Measurements from ENCODE around the gene HEPH. TPM values are rescaled to one million over a fixed set of nuclear protein-coding genes. Genes with fewer than 3 reads are reported as not detected.
"Not testable (repeated sequence)": the region's sequence is repeated elsewhere in the genome, so short reads cannot be mapped to it uniquely, and the experiment has no call there.

HEPH gene
- total RNA-seq, 1 experiment from 2014 or later, result not detected

- no peaks in the 10 kb centered on the region for H3K27me3 ChIP-seq (ENCODE audit: low read length)
- H3K9ac ChIP-seq (ENCODE audit: low read length), result no peak overlapping the region
- no peak for DNase-seq
- peaks cover 3% of the 10 kb centered on the region for H3K9me3 ChIP-seq (ENCODE audit: low read length)
- no peaks in the 10 kb centered on the region for H3K9me2 ChIP-seq (replicated peaks; ENCODE audit: insufficient read depth, low read length)
- H3K4me2 ChIP-seq (ENCODE audit: low read depth, low read length, poor library complexity, severe bottlenecking), result no peak overlapping the region
- no peaks in the 10 kb centered on the region for H3K36me3 ChIP-seq (ENCODE audit: insufficient read depth, low read length)
- no peak overlapping the region for H3K27ac ChIP-seq (ENCODE audit: low read length)
- no peak overlapping the region for H3K4me3 ChIP-seq (ENCODE audit: low read length)
- no peaks in the 10 kb centered on the region for H3K79me2 ChIP-seq (ENCODE audit: low read length)
- H4K20me1 ChIP-seq (ENCODE audit: insufficient read depth, low read depth, low read length), result no peaks in the 10 kb centered on the region
- no peak overlapping the region for H2AFZ ChIP-seq (ENCODE audit: low read length)
- H3K4me1 ChIP-seq (ENCODE audit: low read length), result no peaks in the 10 kb centered on the region
These were observed 68.2 kb downstream of the HEPH start for GRCh38 chrX:66232296-66232695.

GRCh38 chrX:66233209-66233608, 69.2 kb downstream of the HEPH start:
- Histone ChIP-seq H3K9me2 (replicated peaks; ENCODE audit: insufficient read depth, low read length) (no peaks in the 10 kb centered on the region), H3K9me3 (ENCODE audit: low read length) (peaks cover 11% of the 10 kb centered on the region), H4K20me1 (ENCODE audit: insufficient read depth, low read depth, low read length) (no peaks in the 10 kb centered on the region), H3K27ac (ENCODE audit: low read length) (no peak overlapping the region), H3K79me2 (ENCODE audit: low read length) (no peaks in the 10 kb centered on the region), H3K27me3 (ENCODE audit: low read length) (no peaks in the 10 kb centered on the region), H2AFZ (ENCODE audit: low read length) (no peak overlapping the region), H3K36me3 (ENCODE audit: insufficient read depth, low read length) (no peaks in the 10 kb centered on the region), H3K4me1 (ENCODE audit: low read length) (no peaks in the 10 kb centered on the region), H3K9ac (ENCODE audit: low read length) (no peak overlapping the region), H3K4me3 (ENCODE audit: low read length) (no peak overlapping the region), H3K4me2 (ENCODE audit: low read depth, low read length, poor library complexity, severe bottlenecking) (no peak overlapping the region)
- no peak for DNase-seq

GRCh38 chrX:66233904-66234303, 69.9 kb downstream of the HEPH start:
- not testable (repeated sequence) for DNase-seq; H4K20me1 ChIP-seq (ENCODE audit: insufficient read depth, low read depth, low read length); H3K9ac ChIP-seq (ENCODE audit: low read length); H3K4me2 ChIP-seq (ENCODE audit: low read depth, low read length, poor library complexity, severe bottlenecking); H3K79me2 ChIP-seq (ENCODE audit: low read length); H3K9me2 ChIP-seq (replicated peaks; ENCODE audit: insufficient read depth, low read length); H2AFZ ChIP-seq (ENCODE audit: low read length); H3K27me3 ChIP-seq (ENCODE audit: low read length); H3K36me3 ChIP-seq (ENCODE audit: insufficient read depth, low read length); H3K4me1 ChIP-seq (ENCODE audit: low read length); H3K27ac ChIP-seq (ENCODE audit: low read length); H3K4me3 ChIP-seq (ENCODE audit: low read length)
- peaks cover 13% of the 10 kb centered on the region for H3K9me3 ChIP-seq (ENCODE audit: low read length)

GRCh38 chrX:66255359-66255967, 91.4 kb downstream of the HEPH start:
- Histone ChIP-seq H4K20me1 (ENCODE audit: insufficient read depth, low read depth, low read length) (no peaks in the 10 kb centered on the region), H3K4me1 (ENCODE audit: low read length) (no peaks in the 10 kb centered on the region), H3K27me3 (ENCODE audit: low read length) (no peaks in the 10 kb centered on the region), H3K79me2 (ENCODE audit: low read length) (no peaks in the 10 kb centered on the region), H3K9me2 (replicated peaks; ENCODE audit: insufficient read depth, low read length) (no peaks in the 10 kb centered on the region), H2AFZ (ENCODE audit: low read length) (no peak overlapping the region), H3K9ac (ENCODE audit: low read length) (no peak overlapping the region), H3K4me3 (ENCODE audit: low read length) (no peak overlapping the region), H3K36me3 (ENCODE audit: insufficient read depth, low read length) (no peaks in the 10 kb centered on the region), H3K4me2 (ENCODE audit: low read depth, low read length, poor library complexity, severe bottlenecking) (no peak overlapping the region), H3K9me3 (ENCODE audit: low read length) (peaks cover 34% of the 10 kb centered on the region), H3K27ac (ENCODE audit: low read length) (no peak overlapping the region)
- DNase-seq, result no peak

- Histone ChIP-seq H4K20me1 (ENCODE audit: insufficient read depth, low read depth, low read length) (no peaks in the 10 kb centered on the region), H3K9ac (ENCODE audit: low read length) (no peak overlapping the region), H3K27me3 (ENCODE audit: low read length) (no peaks in the 10 kb centered on the region), H2AFZ (ENCODE audit: low read length) (no peak overlapping the region), H3K4me3 (ENCODE audit: low read length) (no peak overlapping the region), H3K9me2 (replicated peaks; ENCODE audit: insufficient read depth, low read length) (no peaks in the 10 kb centered on the region), H3K36me3 (ENCODE audit: insufficient read depth, low read length) (no peaks in the 10 kb centered on the region), H3K4me1 (ENCODE audit: low read length) (no peaks in the 10 kb centered on the region), H3K9me3 (ENCODE audit: low read length) (peaks cover 10% of the 10 kb centered on the region), H3K4me2 (ENCODE audit: low read depth, low read length, poor library complexity, severe bottlenecking) (no peak overlapping the region), H3K79me2 (ENCODE audit: low read length) (no peaks in the 10 kb centered on the region), H3K27ac (ENCODE audit: low read length) (no peak overlapping the region)
- DNase-seq, result no peak
These were observed 98.8 kb downstream of the HEPH start for GRCh38 chrX:66262807-66263206.

Other genes with a start within 250 kb of the HEPH start
- not detected in 2 replicates for gene VSIG4, start 124.2 kb upstream of the HEPH start, total RNA-seq (2014; rRNA removed; shearing (Covaris generic); ENCODE audit: low replicate concordance)

Data from Karpas-422 (cell line).